GM18517 (cell line): ENCODE results near the gene TMEM223.
"Not testable (repeated sequence)": the region's sequence is repeated elsewhere in the genome, so short reads cannot be mapped to it uniquely, and the experiment has no call there.

Experiments used
- ATAC-seq: cut with Tn5 transposase; IDR thresholded peaks from one replicate; pipeline ENCODE4 v1.9.1; 2021; ENCODE audit warnings: mild to moderate bottlenecking, moderate library complexity; ENCODE audit not compliant: unreplicated experiment

The TMEM223 gene

GRCh38 chr11:62755086-62755615, 36.7 kb downstream of the TMEM223 start:
- ATAC-seq: no peak

- peak; percentile 98 for ATAC-seq
Observed at GRCh38 chr11:62753736-62754603, 37.8 kb downstream of the TMEM223 start, which contains the start of gene ZBTB3. Gene ZBTB3 (minus strand): TSS chr11:62754160. CDS start chr11:62753664, 496 bp downstream.

DNA sequence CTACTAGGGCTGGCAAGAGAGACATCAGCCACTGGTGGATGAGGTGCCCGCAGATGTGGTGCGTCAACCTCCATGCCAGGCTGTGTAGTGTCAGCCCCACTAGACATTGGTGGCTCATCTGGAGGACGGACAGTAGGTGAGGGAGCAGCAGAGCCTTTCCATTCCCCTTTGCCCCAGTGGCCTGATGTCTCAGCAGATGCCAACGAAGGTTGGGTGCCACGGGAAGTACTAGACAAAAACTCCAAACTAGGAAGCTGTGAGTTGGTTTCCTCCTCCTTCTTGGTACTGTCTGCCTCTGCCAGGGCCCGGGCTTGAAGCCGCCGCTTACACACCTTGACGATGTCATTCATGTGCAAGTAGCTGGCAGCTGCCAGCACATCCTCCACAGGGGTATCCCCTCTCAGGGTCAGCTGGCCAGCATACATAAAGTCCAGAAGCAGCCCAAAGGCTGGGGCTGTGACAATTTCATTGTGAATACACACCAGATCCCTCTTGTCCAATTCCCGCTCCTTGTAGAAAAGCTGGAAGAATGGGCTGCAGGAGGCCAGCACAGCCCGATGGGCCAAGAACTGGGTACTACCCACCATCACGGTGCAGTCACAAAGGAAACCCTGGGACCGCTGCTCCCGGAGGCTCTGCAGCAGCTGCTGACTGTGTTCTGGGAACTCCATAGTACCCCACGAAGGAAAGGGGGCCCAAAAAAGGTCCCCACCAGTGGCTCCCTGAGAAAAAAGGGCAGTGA, 38.6 kb downstream of the TMEM223 start:
- ATAC-seq: peak; percentile 4

DNA sequence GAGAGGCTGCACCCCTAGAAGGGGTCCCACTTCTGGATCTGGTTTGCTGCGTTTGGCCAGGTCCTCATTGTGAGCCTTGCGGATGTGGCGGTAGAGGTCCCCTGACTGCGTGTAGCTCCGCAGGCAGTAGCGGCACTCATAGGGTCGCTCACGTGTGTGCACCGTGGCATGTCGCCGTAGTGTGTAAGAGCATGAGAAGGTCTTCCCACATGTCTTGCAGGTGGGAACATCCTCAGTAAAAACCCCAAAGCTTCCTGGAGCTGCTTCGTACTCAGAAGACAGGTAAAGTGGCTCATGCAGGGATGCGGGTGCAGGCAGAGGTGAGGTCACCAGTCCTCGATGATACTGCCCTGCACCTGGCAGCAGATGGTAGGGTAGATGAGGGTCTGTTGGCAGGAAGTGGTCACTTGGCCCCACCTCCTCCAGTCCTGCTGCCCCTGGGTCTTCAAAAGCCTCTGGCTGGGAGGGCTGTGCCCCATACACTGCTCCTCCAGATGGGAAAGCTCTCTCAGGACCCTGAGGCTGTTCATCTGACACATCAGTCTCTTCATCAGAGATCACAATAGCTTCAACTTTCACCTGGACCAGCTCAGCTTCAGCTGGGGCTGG, 39.5 kb downstream of the TMEM223 start:
- no peak for ATAC-seq

DNA sequence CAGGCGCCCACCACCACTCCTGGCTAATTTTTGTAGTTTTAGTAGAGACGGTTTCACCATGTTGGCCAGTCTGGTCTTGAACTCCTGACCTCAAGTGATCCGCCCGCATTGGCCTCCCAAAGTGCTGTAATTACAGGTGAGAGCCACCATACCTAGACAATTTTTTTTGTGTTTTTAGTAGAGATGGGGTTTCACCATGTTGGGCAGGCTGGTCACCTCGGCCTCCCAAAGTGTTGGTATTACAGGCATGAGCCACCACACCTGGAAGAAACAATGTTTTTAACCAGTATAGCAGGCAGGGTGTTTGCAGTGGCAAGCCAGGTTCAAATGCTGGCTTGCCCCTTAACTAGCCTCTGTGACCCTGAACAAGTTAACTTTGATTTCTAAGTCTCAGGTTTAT, 41.9 kb downstream of the TMEM223 start:
- ATAC-seq: not testable (repeated sequence)

DNA sequence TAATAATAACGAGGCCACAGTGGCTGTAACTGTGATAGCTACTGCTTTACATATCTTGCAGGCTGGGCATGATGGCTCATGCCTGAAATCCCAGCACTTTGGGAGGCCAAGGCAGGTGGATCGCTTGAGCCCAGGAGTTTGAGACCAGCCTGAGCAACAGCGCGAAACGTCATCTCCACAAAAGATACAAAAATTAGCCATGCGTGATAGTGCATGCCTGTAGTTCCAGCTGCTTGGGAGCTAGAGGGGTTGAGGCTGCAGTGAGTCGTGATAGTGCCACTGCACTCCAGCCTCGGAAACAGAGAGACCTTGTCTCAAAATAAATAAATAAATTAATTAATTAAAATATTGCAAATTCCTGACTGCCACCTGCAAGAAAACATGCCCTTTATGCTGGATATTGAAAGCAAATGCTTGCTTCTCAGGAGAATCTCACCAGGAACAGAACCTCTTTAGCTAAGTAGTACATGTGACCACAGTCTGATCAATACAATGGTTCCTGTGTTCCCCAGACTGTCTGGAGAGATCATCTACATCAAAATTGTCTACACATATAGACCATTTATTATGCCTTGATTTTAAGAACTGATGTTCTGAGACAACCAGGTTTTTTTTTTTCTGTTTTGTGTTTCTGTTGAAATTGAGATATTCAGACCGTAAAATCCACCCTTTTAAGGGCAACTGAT, 44.2 kb downstream of the TMEM223 start:
- ATAC-seq: no peak
